ENCODE measurements around the gene ALK. TPM values are rescaled to one million over a fixed set of nuclear protein-coding genes. Genes with fewer than 3 reads are reported as not detected.

ALK gene
- total RNA-seq, 1 donor from 2014 or later = 0.10 TPM

GRCh38 chr2:29900971-29901633 is 20.3 kb downstream of the ALK start:
- no peak for DNase-seq

DNA sequence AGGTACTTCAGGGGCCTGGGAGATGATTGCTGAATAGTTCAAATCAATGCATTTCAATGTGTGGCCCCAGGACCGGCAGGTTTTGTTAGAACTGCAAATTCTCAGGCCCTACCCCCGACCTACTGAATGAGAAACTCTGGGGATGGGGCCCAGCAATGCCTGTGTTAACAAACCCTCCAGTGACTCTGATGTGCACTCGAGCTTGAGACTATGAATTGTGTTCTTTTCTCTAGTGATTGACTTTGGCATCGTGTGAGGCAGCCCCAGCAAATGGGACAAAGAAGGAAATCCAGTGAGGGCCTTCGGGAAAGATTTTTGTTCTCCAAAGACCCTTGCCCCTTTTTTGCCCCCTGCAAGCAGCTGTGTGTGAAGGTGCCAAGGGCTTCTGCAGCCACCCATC is 22.4 kb downstream of the ALK start:
- DNase-seq = no peak

- DNase-seq = no peak
Observed at GRCh38 chr2:29894822-29895614, 26.4 kb downstream of the ALK start.

GRCh38 chr2:29892585-29893259 is 28.7 kb downstream of the ALK start:
- no peak for DNase-seq

- no peak for DNase-seq
Observed at GRCh38 chr2:29881089-29881730, 40.2 kb downstream of the ALK start.

DNA sequence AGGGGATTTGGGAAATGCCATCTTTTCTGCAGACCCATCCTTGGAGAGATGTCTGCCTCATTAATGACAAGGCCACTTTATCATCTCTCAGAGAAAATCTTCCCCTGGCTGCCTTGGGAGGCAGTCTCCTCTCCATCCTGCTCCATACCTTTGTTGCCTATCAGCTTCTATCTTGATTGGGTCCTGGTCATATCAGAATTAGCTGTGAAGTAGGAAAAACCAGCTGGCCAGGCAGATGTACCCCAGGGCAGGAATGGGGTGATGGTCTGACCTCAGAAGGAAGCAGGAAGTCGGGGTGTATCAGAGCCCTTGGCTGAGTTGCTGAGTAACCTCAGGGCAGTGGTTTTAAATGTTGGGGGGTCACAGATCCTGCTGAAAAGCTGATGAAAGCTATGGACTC is 41.3 kb downstream of the ALK start:
- DNase-seq = no peak

GRCh38 chr2:29879456-29879855 is 41.9 kb downstream of the ALK start:
- no peak for DNase-seq

DNA sequence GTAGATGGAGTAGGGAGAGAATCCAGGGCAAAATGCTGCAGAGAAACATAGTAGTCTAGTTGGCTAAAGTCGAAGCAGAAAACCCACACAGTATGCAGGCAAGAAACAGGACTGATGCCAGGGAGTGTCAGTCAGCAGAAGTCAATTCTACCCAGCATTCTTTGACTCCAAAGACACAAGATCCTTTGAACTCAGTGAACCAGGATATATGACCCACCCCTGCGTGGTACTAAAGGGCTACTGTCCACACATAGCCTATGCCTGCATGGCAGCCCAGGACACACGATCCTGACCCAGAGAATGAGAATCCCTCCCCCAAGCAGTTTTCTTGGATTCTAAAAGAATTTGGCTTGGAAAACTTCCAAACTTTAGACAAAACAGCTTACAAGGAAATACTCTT is 42.5 kb downstream of the ALK start:
- no peak for DNase-seq

GRCh38 chr2:29876374-29876773 is 45.0 kb downstream of the ALK start:
- no peak for DNase-seq

GRCh38 chr2:29874745-29875144 is 46.6 kb downstream of the ALK start:
- no peak for DNase-seq

- no peak for DNase-seq
Observed at GRCh38 chr2:29872870-29873269, 48.5 kb downstream of the ALK start.

GRCh38 chr2:29871541-29871940 is 49.8 kb downstream of the ALK start:
- DNase-seq = no peak

- DNase-seq = no peak
Observed at GRCh38 chr2:29865512-29865911, 55.9 kb downstream of the ALK start.

- DNase-seq = no peak
Observed at GRCh38 chr2:29864988-29865387, 56.4 kb downstream of the ALK start.

- DNase-seq = no peak
Observed at GRCh38 chr2:29855924-29856639, 65.3 kb downstream of the ALK start.

- no peak for DNase-seq
Observed at GRCh38 chr2:29850794-29851193, 70.6 kb downstream of the ALK start.

DNA sequence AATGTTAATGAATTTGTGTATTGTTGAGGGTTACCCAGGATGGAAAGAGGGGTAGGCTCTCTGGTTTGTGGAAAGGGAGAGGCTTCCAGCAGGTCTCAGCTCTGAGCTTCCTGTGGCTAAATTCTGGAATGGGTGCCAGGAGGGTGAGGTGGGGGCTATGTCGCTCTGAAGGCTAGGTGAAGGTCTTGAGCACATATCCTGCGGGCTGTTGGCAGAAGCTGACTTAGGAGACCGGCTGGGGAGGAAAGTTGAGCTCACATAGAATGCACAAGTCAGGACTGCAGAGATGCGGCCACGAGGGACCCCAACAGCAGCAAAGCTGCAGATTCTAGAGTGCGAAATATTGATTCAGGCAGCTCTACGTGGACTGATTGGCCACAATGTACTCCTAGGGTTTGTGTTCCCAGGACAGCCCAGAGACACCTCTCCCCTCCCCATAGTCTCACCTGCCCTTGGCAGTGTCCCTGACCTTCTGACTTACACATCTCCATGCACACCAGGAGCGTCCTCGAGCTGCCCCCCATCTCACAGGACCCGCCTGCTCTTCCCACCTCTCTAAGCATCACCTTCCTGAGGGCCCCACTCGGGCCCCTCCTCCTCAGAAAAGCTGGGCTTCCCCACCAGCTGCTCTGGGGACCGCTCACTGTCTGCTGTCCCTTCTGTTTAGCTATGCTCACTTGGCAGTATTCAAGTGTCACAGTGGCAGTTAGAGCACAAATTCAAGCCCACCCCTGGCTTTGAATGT is 72.6 kb downstream of the ALK start:
- DNase-seq = no peak

DNA sequence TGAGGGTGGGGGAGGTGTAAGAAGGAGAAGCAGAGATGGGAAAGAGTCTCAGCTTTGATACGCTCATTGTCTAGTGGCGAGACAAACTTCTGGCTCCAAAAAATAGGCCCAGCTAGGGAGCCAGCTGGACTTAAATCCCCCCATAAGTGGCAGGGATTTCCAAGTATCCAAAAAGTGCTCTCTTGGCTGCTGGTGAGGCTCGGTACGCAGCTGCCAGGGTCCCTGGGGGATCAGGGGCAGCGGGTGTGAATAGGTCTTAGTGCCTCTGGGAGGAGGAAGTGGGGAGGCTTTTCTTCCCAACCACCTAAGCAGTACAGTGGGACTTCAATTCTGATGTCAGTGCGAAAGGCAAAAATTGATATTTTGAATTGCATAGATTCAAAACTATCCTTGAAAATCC is 73.5 kb downstream of the ALK start:
- no peak for DNase-seq

DNA sequence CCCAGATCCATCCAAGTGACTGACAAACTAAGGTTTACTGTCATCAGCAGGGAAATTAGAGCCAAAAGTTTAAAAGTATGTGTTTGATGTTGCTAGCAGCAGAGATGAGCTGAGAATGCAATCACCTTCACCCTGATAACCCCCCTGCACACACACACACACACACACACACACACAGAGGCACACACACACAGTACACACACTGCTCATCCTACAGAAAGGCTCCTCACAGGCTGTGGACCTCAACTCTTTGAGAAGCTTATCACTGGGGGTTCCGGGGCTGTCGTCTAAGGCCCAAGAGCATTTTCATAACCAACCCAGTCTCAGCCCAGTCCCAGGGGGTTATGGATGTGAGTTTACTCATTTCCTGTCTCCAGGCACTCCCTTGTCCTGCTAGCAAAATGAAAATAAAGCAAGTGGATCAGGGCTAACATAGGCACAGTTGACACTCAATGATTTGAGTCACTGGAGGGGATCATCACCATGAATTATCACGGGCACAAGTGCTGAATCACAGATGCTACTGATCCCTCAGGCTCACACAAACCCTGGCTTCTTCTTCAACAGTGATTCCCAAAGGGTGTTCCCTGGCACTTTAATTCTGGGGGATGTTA is 76.6 kb downstream of the ALK start:
- DNase-seq = no peak

DNA sequence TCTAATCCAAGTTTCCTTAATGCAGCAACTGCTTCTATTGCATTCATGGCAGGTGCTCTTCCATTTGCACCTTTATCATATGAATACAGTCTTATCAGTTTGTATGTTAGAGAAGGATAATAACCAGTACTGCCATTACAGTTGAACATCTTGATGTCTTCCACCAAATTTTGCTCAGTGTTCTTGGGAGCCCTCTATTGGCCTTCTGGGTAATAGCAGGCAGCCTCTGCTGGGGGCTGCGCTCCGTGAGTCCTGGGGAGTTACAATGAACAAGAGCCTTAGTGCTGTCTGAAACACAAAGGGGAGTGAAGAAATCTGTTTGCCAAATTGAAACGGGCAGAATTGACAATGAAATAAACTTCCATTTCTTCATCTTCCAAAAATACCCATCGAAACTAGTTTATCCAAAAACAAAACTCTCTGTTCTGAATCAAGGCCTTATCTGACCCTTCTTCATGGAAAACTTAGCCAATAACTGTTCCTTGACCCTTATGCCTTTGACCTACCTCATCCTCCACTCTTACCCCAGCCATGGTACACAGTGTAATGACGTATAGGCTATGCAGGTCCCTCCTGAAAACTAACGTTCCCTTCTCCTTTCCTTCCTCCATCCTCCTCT is 79.9 kb downstream of the ALK start:
- no peak for DNase-seq

- DNase-seq = no peak
Observed at GRCh38 chr2:29839306-29839705, 82.1 kb downstream of the ALK start.
